Fibroblast of pulmonary artery (primary cell): ENCODE results near the gene CDK19.

Experiments
- DNase-seq: peaks from one replicate; pipeline ENCODE4 v3.0.0-alpha.2; 2010; ENCODE audit warnings: low read depth
- H3K4me3 ChIP-seq: replicated peaks from 2 replicates; pipeline ENCODE4 v1.5.1; 2011; ENCODE audit warnings: low read depth, mild to moderate bottlenecking, control low read depth, low read length, moderate library complexity
- CTCF ChIP-seq: IDR thresholded peaks from 2 replicates; pipeline ENCODE4 v1.5.1; 2011; ENCODE audit warnings: mild to moderate bottlenecking, control low read depth, low read length, inconsistent platforms; ENCODE audit errors: missing control alignments

CDK19 gene

GRCh38 chr6:110781522-110782214, 33.6 kb downstream of the CDK19 start:
- no peak for TF ChIP-seq CTCF
- no peak overlapping the region for H3K4me3 ChIP-seq
- DNase-seq = peak; percentile 2

- DNase-seq = no peak
- no peak for TF ChIP-seq CTCF
- no peak overlapping the region for H3K4me3 ChIP-seq
Observed at GRCh38 chr6:110778333-110778732, 36.9 kb downstream of the CDK19 start.

- TF ChIP-seq CTCF = no peak
- no peak for DNase-seq
- H3K4me3 ChIP-seq = no peak overlapping the region
Observed at GRCh38 chr6:110777636-110778035, 37.6 kb downstream of the CDK19 start.

GRCh38 chr6:110776413-110776812, 38.9 kb downstream of the CDK19 start:
- no peak for TF ChIP-seq CTCF
- no peak overlapping the region for H3K4me3 ChIP-seq
- no peak for DNase-seq

- no peak overlapping the region for H3K4me3 ChIP-seq
- DNase-seq = no peak
- no peak for TF ChIP-seq CTCF
Observed at GRCh38 chr6:110769923-110770322, 45.3 kb downstream of the CDK19 start.

GRCh38 chr6:110768057-110768456, 47.2 kb downstream of the CDK19 start:
- no peak for TF ChIP-seq CTCF
- no peak for DNase-seq
- H3K4me3 ChIP-seq = no peak overlapping the region

- DNase-seq = no peak
- TF ChIP-seq CTCF = no peak
- H3K4me3 ChIP-seq = no peak overlapping the region
Observed at GRCh38 chr6:110761371-110761770, 53.9 kb downstream of the CDK19 start.
